Ramos (cell line): ENCODE measurements around the gene SLC14A1.

Source experiments
- in situ Hi-C: fragments of 300-500 bp; cut with MboI; formaldehyde crosslinking; loops from one replicate; pipeline ENCODE4 v1.14.3; 2022; ENCODE audit warnings: low sequenced_read_pairs; ENCODE audit not compliant: unreplicated experiment

The SLC14A1 gene

DNA sequence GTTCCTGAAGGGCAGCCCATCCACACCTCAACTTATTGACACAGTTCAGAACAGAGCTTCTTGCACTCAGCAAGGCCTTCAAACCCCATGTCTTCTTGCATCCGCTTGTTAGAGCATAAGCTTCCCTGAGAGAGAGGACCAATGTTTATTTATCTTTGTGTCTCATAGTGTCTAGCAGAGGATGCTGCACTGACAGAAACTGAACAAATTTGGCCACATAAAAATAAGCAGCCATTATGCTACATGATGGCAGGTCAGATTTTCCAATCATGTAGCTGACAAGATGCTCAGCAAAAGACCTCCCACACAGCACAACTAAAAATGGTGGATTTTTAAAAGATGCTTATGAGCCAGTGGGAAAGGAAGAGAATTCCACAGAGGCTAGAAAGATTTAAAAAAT lies 63.4 kb downstream of the SLC14A1 start:
- in situ Hi-C loops, result no loop called here

GRCh38 chr18:45788861-45789260 lies 64.9 kb downstream of the SLC14A1 start:
- in situ Hi-C loops, result no loop called here

DNA sequence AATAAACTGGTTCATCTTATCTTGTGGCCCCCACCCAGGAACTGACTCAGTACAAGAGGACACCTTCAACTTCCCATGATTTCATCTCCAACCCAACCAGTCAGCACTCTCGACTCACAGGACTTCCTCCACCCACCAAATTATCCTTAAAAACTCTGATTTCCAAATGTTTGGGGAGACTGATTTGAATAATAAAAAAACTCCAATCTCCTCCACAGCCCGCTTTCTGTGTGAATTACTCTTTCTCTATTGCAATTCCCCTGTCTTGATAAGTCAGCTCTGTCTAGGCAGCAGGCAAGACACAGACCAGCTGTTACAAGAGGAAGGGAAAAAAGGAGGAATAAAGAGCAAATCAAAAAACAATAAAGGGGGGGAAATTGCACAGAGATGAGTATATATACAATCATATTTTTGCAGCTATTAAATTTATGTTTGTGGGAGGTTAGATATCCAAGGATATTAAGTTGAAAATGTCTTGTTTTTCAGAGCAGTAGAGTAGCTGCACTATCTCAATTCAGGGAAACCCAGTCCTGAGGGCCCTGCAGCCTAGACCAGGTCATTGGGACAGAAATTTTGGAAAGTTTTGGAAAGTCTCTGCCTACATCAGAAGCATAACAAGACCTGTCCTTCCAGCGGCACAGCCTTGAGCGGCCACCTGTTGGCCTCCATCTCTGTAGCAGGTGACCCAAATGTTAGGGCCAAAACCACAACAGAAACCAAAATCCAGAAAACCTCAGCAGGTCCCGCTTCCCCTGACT lies 68.7 kb downstream of the SLC14A1 start:
- in situ Hi-C loops, result no loop called here

GRCh38 chr18:45793264-45793965 lies 69.4 kb downstream of the SLC14A1 start:
- in situ Hi-C loops, result no loop called here

GRCh38 chr18:45801416-45802004 lies 77.5 kb downstream of the SLC14A1 start:
- in situ Hi-C loops, result no loop called here
